DND-41 (cell line): ENCODE data around the gene MAT1A.

Source experiments
- ATAC-seq: fragments of 200-7000 bp; cut with Tn5 transposase; 3 replicates; pipeline ENCODE4 v1.9.1; 2021; ENCODE audit warnings: low read depth; ENCODE audit not compliant: insufficient read depth
- DNase-seq: peaks from one replicate; pipeline ENCODE4 v3.0.0-alpha.2; 2020
- H2AFZ ChIP-seq: 2 replicates; pipeline ENCODE4 v1.6.0; 2012; ENCODE audit warnings: low read depth, low read length
- H3K27ac ChIP-seq: 2 replicates; pipeline ENCODE4 v1.5.1; 2012; ENCODE audit warnings: low read length, inconsistent platforms
- H3K27me3 ChIP-seq: fragments of 200-600 bp; sonication (generic); 2 replicates; pipeline ENCODE4 v1.6.0; 2012; ENCODE audit warnings: low read length, mild to moderate bottlenecking, inconsistent platforms; ENCODE audit not compliant: insufficient read depth, poor library complexity
- H3K36me3 ChIP-seq: 2 replicates; pipeline ENCODE4 v1.5.1; 2012; ENCODE audit warnings: low read length, inconsistent platforms; ENCODE audit not compliant: insufficient read depth
- H3K4me1 ChIP-seq: 2 replicates; pipeline ENCODE4 v1.5.1; 2012; ENCODE audit warnings: mild to moderate bottlenecking, low read length; ENCODE audit not compliant: insufficient read depth
- H3K4me2 ChIP-seq: 2 replicates; pipeline ENCODE4 v1.6.0; 2012; ENCODE audit warnings: mild to moderate bottlenecking, moderate library complexity, low read length, inconsistent platforms; ENCODE audit not compliant: insufficient read depth
- H3K4me3 ChIP-seq, 2 experiments: fragments of 200-600 bp in 1 of 2; shearing (Covaris generic) in 1 of 2; 2 replicates each; pipeline ENCODE4 v1.5.1; 2012 to 2016; ENCODE audit warnings: inconsistent platforms in 2 of 2, low read length in 2 of 2, mild to moderate bottlenecking in 2 of 2, low read depth in 1 of 2, moderate library complexity in 1 of 2
- H3K79me2 ChIP-seq: 2 replicates; pipeline ENCODE4 v1.6.0; 2012; ENCODE audit warnings: low read length, inconsistent platforms; ENCODE audit not compliant: insufficient read depth
- H3K9ac ChIP-seq: 2 replicates; pipeline ENCODE4 v1.6.0; 2012; ENCODE audit warnings: low read depth, mild to moderate bottlenecking, inconsistent platforms, low read length, moderate library complexity
- H3K9me3 ChIP-seq: 2 replicates; pipeline ENCODE4 v1.5.1; 2012; ENCODE audit warnings: low read length, moderate library complexity, mild to moderate bottlenecking, inconsistent platforms; ENCODE audit not compliant: insufficient read depth, severe bottlenecking
- H4K20me1 ChIP-seq: 2 replicates; pipeline ENCODE4 v1.6.0; 2012; ENCODE audit warnings: low read length; ENCODE audit not compliant: insufficient read depth
- EZH2 ChIP-seq: IDR thresholded peaks from 3 replicates; pipeline ENCODE4 v1.6.1; 2012; ENCODE audit warnings: borderline replicate concordance, low read depth, mild to moderate bottlenecking, moderate library complexity, low read length, inconsistent platforms; ENCODE audit not compliant: severe bottlenecking
- TF ChIP-seq, protein P1 (sequence below): IDR thresholded peaks from 2 replicates; pipeline ENCODE4 v1.5.1; 2012; ENCODE audit warnings: borderline replicate concordance, low read length, moderate library complexity, mild to moderate bottlenecking; ENCODE audit not compliant: poor library complexity, severe bottlenecking; ENCODE audit errors: extremely low read depth

Gene MAT1A

DNA sequence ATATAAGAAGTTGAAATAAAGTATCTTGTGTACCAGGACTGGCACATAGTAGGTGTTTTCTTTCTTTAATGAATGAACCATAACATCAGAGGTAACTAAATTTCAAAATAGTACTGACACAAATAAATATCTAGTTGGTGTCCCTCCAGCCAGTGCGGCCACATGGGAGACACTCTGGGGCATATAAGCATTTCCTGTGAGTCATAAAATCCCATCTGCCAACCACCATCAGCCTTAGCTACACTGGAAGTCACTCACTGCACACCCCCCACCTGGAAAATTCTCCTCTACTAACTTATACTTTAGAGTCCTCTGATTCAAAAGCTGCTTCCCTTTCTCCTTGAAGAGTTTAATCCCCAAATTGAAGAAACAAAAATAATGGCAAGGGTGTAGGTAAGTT lies 34.6 kb upstream of the MAT1A start:
- Histone ChIP-seq H3K27ac (no peak overlapping the region), H2AFZ (no peak overlapping the region), H4K20me1 (no peaks in the 10 kb centered on the region), H3K79me2 (no peaks in the 10 kb centered on the region), H3K9me3 (no peaks in the 10 kb centered on the region), H3K4me3 (no peak overlapping the region), H3K36me3 (no peaks in the 10 kb centered on the region), H3K4me2 (no peak overlapping the region), H3K9ac (no peak overlapping the region), H3K27me3 (peaks cover 5% of the 10 kb centered on the region), H3K4me1 (no peaks in the 10 kb centered on the region)
- TF ChIP-seq EZH2 = no peak
- TF ChIP-seq, protein P1, sequence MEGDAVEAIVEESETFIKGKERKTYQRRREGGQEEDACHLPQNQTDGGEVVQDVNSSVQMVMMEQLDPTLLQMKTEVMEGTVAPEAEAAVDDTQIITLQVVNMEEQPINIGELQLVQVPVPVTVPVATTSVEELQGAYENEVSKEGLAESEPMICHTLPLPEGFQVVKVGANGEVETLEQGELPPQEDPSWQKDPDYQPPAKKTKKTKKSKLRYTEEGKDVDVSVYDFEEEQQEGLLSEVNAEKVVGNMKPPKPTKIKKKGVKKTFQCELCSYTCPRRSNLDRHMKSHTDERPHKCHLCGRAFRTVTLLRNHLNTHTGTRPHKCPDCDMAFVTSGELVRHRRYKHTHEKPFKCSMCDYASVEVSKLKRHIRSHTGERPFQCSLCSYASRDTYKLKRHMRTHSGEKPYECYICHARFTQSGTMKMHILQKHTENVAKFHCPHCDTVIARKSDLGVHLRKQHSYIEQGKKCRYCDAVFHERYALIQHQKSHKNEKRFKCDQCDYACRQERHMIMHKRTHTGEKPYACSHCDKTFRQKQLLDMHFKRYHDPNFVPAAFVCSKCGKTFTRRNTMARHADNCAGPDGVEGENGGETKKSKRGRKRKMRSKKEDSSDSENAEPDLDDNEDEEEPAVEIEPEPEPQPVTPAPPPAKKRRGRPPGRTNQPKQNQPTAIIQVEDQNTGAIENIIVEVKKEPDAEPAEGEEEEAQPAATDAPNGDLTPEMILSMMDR = no peak
- ATAC-seq (no peak), DNase-seq (no peak)

DNA sequence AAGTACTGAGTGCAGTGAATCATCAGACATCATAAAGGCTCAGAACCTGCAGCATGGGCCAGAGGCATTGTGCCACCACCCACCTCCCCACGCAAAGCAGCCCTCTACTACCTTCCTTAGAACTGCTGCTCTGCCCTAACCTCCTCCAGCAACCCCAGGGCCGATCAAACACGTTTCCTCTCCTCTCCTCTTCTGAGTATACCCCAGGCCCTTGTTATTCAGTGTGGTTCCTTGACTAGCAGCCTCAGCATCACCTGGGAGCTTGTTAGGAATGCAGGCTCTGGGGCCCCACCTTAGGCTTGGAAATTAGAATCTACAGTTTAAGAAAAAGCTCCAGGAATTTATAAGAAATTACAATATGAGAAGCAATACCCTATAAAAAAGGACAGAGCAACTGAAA lies 33.9 kb upstream of the MAT1A start:
- H3K36me3 ChIP-seq = no peaks in the 10 kb centered on the region
- no peaks in the 10 kb centered on the region for H3K79me2 ChIP-seq
- H3K4me1 ChIP-seq = no peaks in the 10 kb centered on the region
- no peak overlapping the region for H3K9ac ChIP-seq
- H3K4me3 ChIP-seq = no peak overlapping the region
- no peak for DNase-seq
- no peak overlapping the region for H3K4me2 ChIP-seq
- no peaks in the 10 kb centered on the region for H3K9me3 ChIP-seq
- no peaks in the 10 kb centered on the region for H4K20me1 ChIP-seq
- no peak overlapping the region for H3K27ac ChIP-seq
- no peak for ATAC-seq
- no peak overlapping the region for H2AFZ ChIP-seq
- H3K27me3 ChIP-seq = peaks cover 5% of the 10 kb centered on the region
- TF ChIP-seq, protein P1 = no peak
- no peak for TF ChIP-seq EZH2

DNA sequence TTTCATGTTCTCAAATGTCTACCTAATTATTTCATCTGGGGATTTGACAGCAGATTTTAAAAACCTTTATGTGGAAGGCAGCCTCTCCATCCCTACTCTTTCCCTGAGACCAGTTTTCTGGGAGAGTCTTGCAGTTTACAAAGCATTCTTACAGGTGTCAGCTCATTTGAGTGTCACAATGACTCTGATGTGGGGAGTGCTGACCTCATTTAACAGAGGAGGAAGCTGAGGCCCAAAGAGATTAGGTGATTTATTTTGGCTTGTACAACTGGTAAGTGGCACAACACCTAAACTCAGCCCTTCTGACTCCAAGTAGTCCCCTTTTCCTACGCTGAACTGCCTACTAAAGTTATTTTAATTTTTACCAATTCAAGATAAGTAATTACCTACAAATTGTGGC lies 33.3 kb upstream of the MAT1A start:
- no peak for TF ChIP-seq EZH2
- TF ChIP-seq, protein P1 = no peak
- no peak overlapping the region for H2AFZ ChIP-seq

DNA sequence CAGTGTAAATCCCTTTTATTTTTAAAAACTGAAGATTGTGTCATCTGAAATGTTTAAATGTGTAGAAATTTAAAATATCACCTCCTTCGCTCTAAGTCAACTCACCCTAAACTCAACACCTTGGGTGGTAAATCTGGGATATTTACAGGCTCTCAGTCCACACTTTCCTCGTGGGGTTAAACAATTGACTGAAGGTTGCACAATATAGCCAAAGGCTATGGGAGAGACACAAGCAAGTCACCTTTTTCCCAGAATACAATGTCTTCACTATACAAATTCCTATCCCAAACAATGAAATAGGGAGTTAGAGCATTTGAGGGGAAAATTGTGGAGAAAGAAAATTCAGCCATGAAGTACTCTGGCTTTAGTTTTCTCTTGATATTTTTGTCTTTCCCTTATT lies 32.7 kb upstream of the MAT1A start:
- DNase-seq (no peak), ATAC-seq (no peak)
- Histone ChIP-seq H3K27ac (no peak overlapping the region), H2AFZ (no peak overlapping the region), H3K9ac (no peak overlapping the region), H3K27me3 (peaks cover 5% of the 10 kb centered on the region), H3K9me3 (no peaks in the 10 kb centered on the region), H3K4me1 (no peaks in the 10 kb centered on the region), H3K79me2 (no peaks in the 10 kb centered on the region), H4K20me1 (no peaks in the 10 kb centered on the region), H3K4me3 (no peak overlapping the region), H3K4me2 (no peak overlapping the region), H3K36me3 (no peaks in the 10 kb centered on the region)
- TF ChIP-seq, protein P1 = no peak
- TF ChIP-seq EZH2 = no peak

More for the DNA sequence above, 33.3 kb upstream of the MAT1A start:
- Histone ChIP-seq H3K4me2 (no peak overlapping the region), H3K36me3 (no peaks in the 10 kb centered on the region), H3K9me3 (no peaks in the 10 kb centered on the region), H4K20me1 (no peaks in the 10 kb centered on the region), H3K27ac (no peak overlapping the region), H3K4me3 (no peak overlapping the region), H3K79me2 (no peaks in the 10 kb centered on the region), H3K4me1 (no peaks in the 10 kb centered on the region), H3K27me3 (peaks cover 5% of the 10 kb centered on the region), H3K9ac (no peak overlapping the region)
- no peak for ATAC-seq
- no peak for DNase-seq
